CD4-positive, CD25-positive, alpha-beta regulatory T cell (primary cell): ENCODE data around the gene FAM107B. TPM values are rescaled to one million over a fixed set of nuclear protein-coding genes. Genes with fewer than 3 reads are reported as not detected.
A peak's percentile ranks its signal among the peaks of the same experiment; 100 is the strongest.

Experiments used
- ATAC-seq, 2 donors: fragments of 150-1000 bp; cut with Tn5 transposase; one replicate each; pipeline ENCODE4 v1.10.0; 2021; ENCODE audit warnings: low read depth in 2 of 2, moderate number of reproducible peaks in 2 of 2, moderate library complexity in 1 of 2
- DNase-seq, 3 donors: peaks; one replicate each; pipeline versions ENCODE4 v3.0.0 to v3.0.0-alpha.2; 2012 to 2022; ENCODE audit warnings: mixed read lengths in 1 of 3
- H3K27ac ChIP-seq: one replicate; pipeline ENCODE4 v1.7.0; 2013; ENCODE audit warnings: mild to moderate bottlenecking, low read length; ENCODE audit not compliant: insufficient read depth, poor library complexity, severe bottlenecking
- H3K27me3 ChIP-seq: one replicate; pipeline ENCODE4 v1.7.0; 2013; ENCODE audit warnings: low read length; ENCODE audit not compliant: control insufficient read depth, insufficient read depth
- H3K36me3 ChIP-seq: one replicate; pipeline ENCODE4 v1.7.0; 2013; ENCODE audit warnings: mild to moderate bottlenecking, low read length, moderate library complexity; ENCODE audit not compliant: control insufficient read depth, insufficient read depth
- H3K4me1 ChIP-seq: 2 replicates; pipeline ENCODE4 v1.7.0; 2013; ENCODE audit warnings: mild to moderate bottlenecking, low read length; ENCODE audit not compliant: insufficient read depth, control insufficient read depth, poor library complexity, severe bottlenecking
- H3K4me3 ChIP-seq: one replicate; pipeline ENCODE4 v1.7.0; 2013; ENCODE audit warnings: low read depth, mild to moderate bottlenecking, low read length, moderate library complexity
- H3K9me3 ChIP-seq, 2 experiments: 1 replicate in 1 of 2; 2 replicates in 1 of 2; pipeline ENCODE4 v1.7.0; 2013; ENCODE audit warnings: low read length in 2 of 2, mild to moderate bottlenecking in 1 of 2, moderate library complexity in 1 of 2; ENCODE audit not compliant: control insufficient read depth in 2 of 2
- H3K27ac Mint-ChIP-seq, 3 donors: one replicate each; pipeline ENCODE4 v1.8.0; 2020 to 2022; ENCODE audit warnings: mild to moderate bottlenecking in 3 of 3, mixed read lengths in 3 of 3, moderate library complexity in 2 of 3
- H3K27me3 Mint-ChIP-seq: one replicate; pipeline ENCODE4 v1.8.0; 2022; ENCODE audit warnings: mild to moderate bottlenecking, mixed read lengths
- H3K36me3 Mint-ChIP-seq: one replicate; pipeline ENCODE4 v1.8.0; 2020; ENCODE audit warnings: mixed read lengths
- H3K4me1 Mint-ChIP-seq, 4 donors: one replicate each; pipeline ENCODE4 v1.8.0; 2020 to 2022; ENCODE audit warnings: mixed read lengths in 4 of 4, mild to moderate bottlenecking in 1 of 4
- H3K4me3 Mint-ChIP-seq, 4 donors: one replicate each; pipeline ENCODE4 v1.8.0; 2020 to 2022; ENCODE audit warnings: mild to moderate bottlenecking in 4 of 4, mixed read lengths in 4 of 4, moderate library complexity in 3 of 4
- H3K9me3 Mint-ChIP-seq, 7 donors: one replicate each; pipeline ENCODE4 v1.8.0; 2020 to 2022; ENCODE audit warnings: mixed read lengths in 7 of 7, mild to moderate bottlenecking in 3 of 7, moderate library complexity in 2 of 7
- polyA plus RNA-seq, 4 donors: library from polyadenylated mRNA; unstranded; fragments of 300-500 nt; fragmentation: Illumina TruSeq; gene quantifications; one replicate each; pipeline ENCODE4 v1.2.3, GENCODE V29; 2021
- total RNA-seq: library from RNA; stranded (reverse); gene quantifications from one replicate; pipeline ENCODE4 v1.2.3, GENCODE V29; 2022

Gene FAM107B
- total and polyA plus RNA-seq, 5 donors from 2014 or later: 202 to 327 (median 296) TPM

- H3K36me3 Mint-ChIP-seq: no peaks in the 10 kb centered on the region
- Histone ChIP-seq H3K4me3 (no peak overlapping the region), H3K9me3 (no peaks in the 10 kb centered on the region), H3K36me3 (no peaks in the 10 kb centered on the region), H3K27me3 (no peaks in the 10 kb centered on the region), H3K27ac (no peak overlapping the region), H3K4me1 (no peaks in the 10 kb centered on the region)
- ATAC-seq (no peak), DNase-seq (no peak)
- H3K4me1 Mint-ChIP-seq: peaks cover 0 to 7% (median 3%) of the 10 kb centered on the region in 4 donors
- no peak overlapping the region for H3K27ac Mint-ChIP-seq
- H3K27me3 Mint-ChIP-seq: peaks cover 12% of the 10 kb centered on the region
- H3K9me3 Mint-ChIP-seq: peaks cover 0 to 3% (median 0%) of the 10 kb centered on the region in 7 donors
- no peak overlapping the region for H3K4me3 Mint-ChIP-seq
Observed at GRCh38 chr10:14731875-14732512, 42.7 kb downstream of the FAM107B start.

- Histone ChIP-seq H3K4me3 (no peak overlapping the region), H3K27me3 (no peaks in the 10 kb centered on the region), H3K4me1 (peaks cover 6% of the 10 kb centered on the region), H3K36me3 (no peaks in the 10 kb centered on the region), H3K9me3 (no peaks in the 10 kb centered on the region), H3K27ac (no peak overlapping the region)
- no peak overlapping the region for H3K4me3 Mint-ChIP-seq
- no peaks in the 10 kb centered on the region for H3K36me3 Mint-ChIP-seq
- H3K9me3 Mint-ChIP-seq: peaks cover 0 to 3% (median 0%) of the 10 kb centered on the region in 7 donors
- no peak overlapping the region for H3K27ac Mint-ChIP-seq
- H3K4me1 Mint-ChIP-seq: peaks cover 2 to 23% (median 16%) of the 10 kb centered on the region in 4 donors
- DNase-seq (no peak), ATAC-seq (no peak)
- H3K27me3 Mint-ChIP-seq: peaks cover 17% of the 10 kb centered on the region
Observed at GRCh38 chr10:14728346-14728745, 46.4 kb downstream of the FAM107B start.

- peaks cover 10% of the 10 kb centered on the region for H3K4me1 ChIP-seq
- H3K9me3 ChIP-seq: no peaks in the 10 kb centered on the region
- no peaks in the 10 kb centered on the region for H3K36me3 ChIP-seq
- Mint-ChIP-seq H3K4me3 (no peak overlapping the region), H3K27me3 (peaks cover 17% of the 10 kb centered on the region), H3K27ac (no peak overlapping the region), H3K4me1 (peaks cover 6 to 27% (median 20%) of the 10 kb centered on the region in 4 donors), H3K9me3 (peaks cover 0 to 3% (median 0%) of the 10 kb centered on the region in 7 donors), H3K36me3 (no peaks in the 10 kb centered on the region)
- ATAC-seq: no peak
- DNase-seq: no peak
- no peak overlapping the region for H3K27ac ChIP-seq
- no peak overlapping the region for H3K4me3 ChIP-seq
- no peaks in the 10 kb centered on the region for H3K27me3 ChIP-seq
Observed at GRCh38 chr10:14727924-14728323, 46.8 kb downstream of the FAM107B start.

GRCh38 chr10:14727465-14727864 is 47.2 kb downstream of the FAM107B start:
- Histone ChIP-seq H3K4me3 (no peak overlapping the region), H3K4me1 (peaks cover 14% of the 10 kb centered on the region), H3K36me3 (no peaks in the 10 kb centered on the region), H3K9me3 (no peaks in the 10 kb centered on the region), H3K27me3 (no peaks in the 10 kb centered on the region), H3K27ac (no peak overlapping the region)
- H3K36me3 Mint-ChIP-seq: no peaks in the 10 kb centered on the region
- H3K4me1 Mint-ChIP-seq: peaks cover 11 to 30% (median 21%) of the 10 kb centered on the region in 4 donors
- DNase-seq (no peak), ATAC-seq (no peak)
- H3K27ac Mint-ChIP-seq: no peak overlapping the region
- H3K4me3 Mint-ChIP-seq: no peak overlapping the region
- peaks cover 0 to 3% (median 0%) of the 10 kb centered on the region in 7 donors for H3K9me3 Mint-ChIP-seq
- peaks cover 17% of the 10 kb centered on the region for H3K27me3 Mint-ChIP-seq

GRCh38 chr10:14724931-14725330 is 49.8 kb downstream of the FAM107B start:
- Mint-ChIP-seq H3K4me1 (peaks cover 16 to 33% (median 24%) of the 10 kb centered on the region in 4 donors), H3K27me3 (peaks cover 17% of the 10 kb centered on the region), H3K4me3 (peak overlapping the region in 1 of 4 donors; percentile 18), H3K9me3 (peaks cover 0 to 3% (median 0%) of the 10 kb centered on the region in 7 donors), H3K27ac (peak overlapping the region in 2 of 3 donors; percentile 58 to 73), H3K36me3 (no peaks in the 10 kb centered on the region)
- Histone ChIP-seq H3K36me3 (no peaks in the 10 kb centered on the region), H3K27ac (no peak overlapping the region), H3K27me3 (no peaks in the 10 kb centered on the region), H3K4me3 (no peak overlapping the region), H3K4me1 (peaks cover 14% of the 10 kb centered on the region), H3K9me3 (no peaks in the 10 kb centered on the region)
- ATAC-seq: no peak
- no peak for DNase-seq

- H3K4me1 ChIP-seq: peaks cover 14% of the 10 kb centered on the region
- no peak overlapping the region for H3K27ac ChIP-seq
- H3K9me3 ChIP-seq: no peaks in the 10 kb centered on the region
- Mint-ChIP-seq H3K27me3 (peaks cover 8% of the 10 kb centered on the region), H3K9me3 (peaks cover 0 to 3% (median 0%) of the 10 kb centered on the region in 7 donors), H3K36me3 (no peaks in the 10 kb centered on the region), H3K4me1 (peaks cover 16 to 33% (median 25%) of the 10 kb centered on the region in 4 donors), H3K4me3 (peak overlapping the region in 2 of 4 donors; percentile 22 to 34), H3K27ac (peak overlapping the region in 2 of 3 donors; percentile 84 to 85)
- H3K36me3 ChIP-seq: no peaks in the 10 kb centered on the region
- peak; percentile 74 to 78 for ATAC-seq
- peak in 2 of 3 donors; percentile 11 to 50 for DNase-seq
- H3K27me3 ChIP-seq: no peaks in the 10 kb centered on the region
- peak overlapping the region; percentile 17 for H3K4me3 ChIP-seq
Observed at GRCh38 chr10:14723052-14723689, 51.5 kb downstream of the FAM107B start.

GRCh38 chr10:14717552-14717951 is 57.1 kb downstream of the FAM107B start:
- H3K9me3 Mint-ChIP-seq: peaks cover 0 to 3% (median 0%) of the 10 kb centered on the region in 7 donors
- no peaks in the 10 kb centered on the region for H3K36me3 Mint-ChIP-seq
- Histone ChIP-seq H3K27ac (no peak overlapping the region), H3K36me3 (no peaks in the 10 kb centered on the region), H3K27me3 (no peaks in the 10 kb centered on the region), H3K9me3 (no peaks in the 10 kb centered on the region), H3K4me3 (no peak overlapping the region), H3K4me1 (peaks cover under 1% of the 10 kb centered on the region)
- H3K4me3 Mint-ChIP-seq: no peak overlapping the region
- DNase-seq (no peak), ATAC-seq (no peak)
- H3K4me1 Mint-ChIP-seq: peaks cover 0 to 9% (median 4%) of the 10 kb centered on the region in 4 donors
- peak overlapping the region in 1 of 3 donors; percentile 55 for H3K27ac Mint-ChIP-seq
- H3K27me3 Mint-ChIP-seq: no peaks in the 10 kb centered on the region
